Muscle of leg (tissue), 11 donors: ENCODE data around the gene ZNF286A. TPM values are rescaled to one million over a fixed set of nuclear protein-coding genes. Genes with fewer than 3 reads are reported as not detected.
"Not testable (repeated sequence)": the region's sequence is repeated elsewhere in the genome, so short reads cannot be mapped to it uniquely, and the experiment has no call there.

ENCODE experiments used
- DNase-seq: peaks from one replicate; pipeline ENCODE4 v3.0.0; 2013
- H3K27ac ChIP-seq: one replicate; pipeline ENCODE4 v1.5.1; 2013; ENCODE audit warnings: mild to moderate bottlenecking, low read length, control low read depth
- H3K27me3 ChIP-seq: one replicate; pipeline ENCODE4 v1.6.1; 2013; ENCODE audit warnings: low read length; ENCODE audit not compliant: control insufficient read depth, insufficient read depth
- H3K36me3 ChIP-seq: one replicate; pipeline ENCODE4 v1.6.1; 2013; ENCODE audit warnings: low read length; ENCODE audit not compliant: control insufficient read depth, insufficient read depth
- H3K4me1 ChIP-seq: one replicate; pipeline ENCODE4 v1.6.1; 2013; ENCODE audit warnings: low read length; ENCODE audit not compliant: control insufficient read depth, insufficient read depth
- H3K4me3 ChIP-seq: one replicate; pipeline ENCODE4 v1.5.1; 2013; ENCODE audit warnings: low read length, control low read depth
- H3K9me3 ChIP-seq: replicated peaks from 2 replicates; pipeline ENCODE4 v1.6.1; 2013; ENCODE audit warnings: low read depth, low read length; ENCODE audit not compliant: control insufficient read depth
- WGBS: methylation state at CpG from one replicate; pipeline ENCODE4 v1.1.5; 2013; ENCODE audit warnings: missing lambda C conversion rate; ENCODE audit not compliant: insufficient coverage; 5-methylcytosine and 5-hydroxymethylcytosine counted together
- polyA plus RNA-seq, 8 donors: library from polyadenylated mRNA; unstranded; fragments of 120-200 nt; gene quantifications; one replicate each; pipeline versions ENCODE4 v1.2.1 to v1.2.3, GENCODE V29; 2013; ENCODE audit warnings: inconsistent platforms in 1 of 8, low replicate concordance in 1 of 8; ENCODE audit not compliant: insufficient read length in 8 of 8, insufficient read depth in 1 of 8
- total RNA-seq: library from RNA; stranded (reverse); fragments of 120-200 nt; gene quantifications from one replicate; pipeline ENCODE4 v1.2.4, GENCODE V29; 2013

Gene ZNF286A
- total and polyA plus RNA-seq, 9 donors: 19.9 to 32.2 (median 25.9) TPM

GRCh38 chr17:15658296-15658695, 41.3 kb upstream of the ZNF286A start:
- no peak overlapping the region for H3K27ac ChIP-seq
- 75% methylated on average over 1 of the region's 3 CpGs for WGBS

DNA sequence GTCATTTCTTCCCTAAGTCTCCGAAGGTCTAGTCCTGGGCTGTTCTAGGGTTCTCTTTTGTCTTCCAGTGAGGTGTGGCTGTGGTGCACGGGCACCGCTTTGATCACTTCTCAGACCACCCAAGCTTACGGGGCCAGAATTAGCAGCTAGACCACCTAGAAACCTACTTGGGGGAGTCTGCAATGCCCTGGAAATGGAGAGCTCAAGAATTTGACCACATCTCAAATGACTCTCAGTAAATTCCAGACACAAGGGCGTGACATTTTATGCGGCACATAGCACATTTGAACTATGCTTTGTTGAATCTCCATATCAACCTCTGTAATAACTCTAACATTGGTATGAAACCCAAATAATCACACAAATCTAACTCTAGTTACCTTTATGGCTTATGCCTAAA, 40.3 kb upstream of the ZNF286A start:
- H3K27me3 ChIP-seq: no peaks in the 10 kb centered on the region
- H3K27ac ChIP-seq: peak overlapping the region; percentile 35
- 88% methylated on average over 3 of the region's 6 CpGs for WGBS
- H3K9me3 ChIP-seq: no peaks in the 10 kb centered on the region
- H3K36me3 ChIP-seq: peaks cover 7% of the 10 kb centered on the region
- DNase-seq: no peak
- no peak overlapping the region for H3K4me3 ChIP-seq
- peaks cover 26% of the 10 kb centered on the region for H3K4me1 ChIP-seq

More at GRCh38 chr17:15658296-15658695, 41.3 kb upstream of the ZNF286A start:
- H3K4me1 ChIP-seq: peaks cover 31% of the 10 kb centered on the region
- no peaks in the 10 kb centered on the region for H3K27me3 ChIP-seq
- no peak overlapping the region for H3K4me3 ChIP-seq
- H3K36me3 ChIP-seq: peaks cover 5% of the 10 kb centered on the region
- no peak for DNase-seq
- no peaks in the 10 kb centered on the region for H3K9me3 ChIP-seq

DNA sequence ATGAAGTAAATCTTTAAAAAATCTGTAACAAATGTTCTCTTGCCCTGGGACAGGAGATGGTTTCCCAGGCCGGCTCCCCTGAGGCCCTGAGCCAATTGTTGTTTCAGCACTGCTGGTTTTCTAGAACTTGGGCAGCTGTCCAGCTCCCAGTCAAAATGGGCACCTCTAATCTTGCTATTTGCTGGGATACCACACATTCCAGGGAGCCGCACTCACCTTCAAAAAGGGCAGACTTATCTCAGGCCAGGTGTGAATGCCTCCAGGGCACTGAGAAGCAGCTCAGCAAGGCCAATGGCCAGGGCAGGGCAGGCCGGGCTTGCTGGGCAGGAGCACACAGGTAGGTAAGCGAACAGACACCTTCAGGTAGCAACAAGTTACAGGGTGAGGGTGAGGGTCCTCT, 39.9 kb upstream of the ZNF286A start:
- Histone ChIP-seq H3K9me3 (no peaks in the 10 kb centered on the region), H3K4me1 (peaks cover 26% of the 10 kb centered on the region), H3K27ac (peak overlapping the region; percentile 35), H3K4me3 (no peak overlapping the region), H3K27me3 (no peaks in the 10 kb centered on the region), H3K36me3 (peaks cover 7% of the 10 kb centered on the region)
- WGBS: 76% methylated on average over 2 of the region's 4 CpGs
- no peak for DNase-seq

GRCh38 chr17:15660077-15660476, 39.5 kb upstream of the ZNF286A start:
- Histone ChIP-seq H3K4me1 (peaks cover 23% of the 10 kb centered on the region), H3K36me3 (peaks cover 7% of the 10 kb centered on the region), H3K27me3 (no peaks in the 10 kb centered on the region), H3K4me3 (no peak overlapping the region), H3K9me3 (no peaks in the 10 kb centered on the region), H3K27ac (peak overlapping the region; percentile 35)
- DNase-seq: no peak
- 50% methylated on average over 3 of the region's 3 CpGs for WGBS

DNA sequence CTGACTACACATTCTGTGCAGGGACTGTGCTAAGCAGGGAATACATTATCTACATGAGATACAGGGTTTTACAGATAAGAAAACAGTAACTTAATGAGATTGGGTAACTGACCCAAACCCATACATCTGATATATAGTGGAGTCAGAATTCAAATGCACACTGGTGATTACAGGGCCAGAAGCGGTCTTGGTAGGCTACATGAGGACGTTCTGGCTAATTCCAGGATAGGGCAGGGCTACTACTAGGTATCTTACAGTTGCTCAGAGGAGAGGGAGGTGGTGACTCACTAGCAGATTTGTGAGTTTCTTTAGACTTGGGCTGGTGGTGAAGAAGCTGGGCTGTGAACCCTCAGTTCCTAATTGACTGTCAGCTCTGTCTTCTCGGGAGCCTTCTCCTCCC, 36.9 kb upstream of the ZNF286A start:
- no peaks in the 10 kb centered on the region for H3K27me3 ChIP-seq
- no peak for DNase-seq
- H3K9me3 ChIP-seq: no peaks in the 10 kb centered on the region
- H3K4me1 ChIP-seq: peaks cover 20% of the 10 kb centered on the region
- H3K27ac ChIP-seq: no peak overlapping the region
- H3K36me3 ChIP-seq: peaks cover 5% of the 10 kb centered on the region
- H3K4me3 ChIP-seq: no peak overlapping the region
- 75% methylated on average over 2 of the region's 3 CpGs for WGBS

DNA sequence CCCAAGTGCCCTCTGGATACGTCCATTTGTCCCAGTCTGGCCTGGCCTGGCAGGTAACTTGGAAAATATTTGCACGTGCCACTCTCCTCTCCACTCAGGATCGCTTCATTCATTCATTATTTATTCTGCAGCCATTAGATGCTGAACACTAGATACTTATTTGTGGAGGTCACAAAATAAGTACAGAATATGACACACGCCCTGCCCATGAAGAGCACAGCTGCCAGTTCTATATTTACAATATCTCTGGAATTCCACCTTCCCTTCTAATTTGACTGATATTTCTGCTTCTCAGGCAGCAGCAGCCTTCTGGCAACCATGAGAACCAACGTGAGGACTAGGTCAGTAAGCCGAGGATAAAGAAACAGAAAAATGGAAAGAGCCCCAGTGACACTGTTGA, 36.4 kb upstream of the ZNF286A start:
- H3K9me3 ChIP-seq: no peaks in the 10 kb centered on the region
- no peak overlapping the region for H3K27ac ChIP-seq
- no peak overlapping the region for H3K4me3 ChIP-seq
- WGBS: 92% methylated on average over 4 of the region's 6 CpGs
- H3K4me1 ChIP-seq: peaks cover 20% of the 10 kb centered on the region
- no peaks in the 10 kb centered on the region for H3K27me3 ChIP-seq
- no peak for DNase-seq
- H3K36me3 ChIP-seq: peaks cover 3% of the 10 kb centered on the region

DNA sequence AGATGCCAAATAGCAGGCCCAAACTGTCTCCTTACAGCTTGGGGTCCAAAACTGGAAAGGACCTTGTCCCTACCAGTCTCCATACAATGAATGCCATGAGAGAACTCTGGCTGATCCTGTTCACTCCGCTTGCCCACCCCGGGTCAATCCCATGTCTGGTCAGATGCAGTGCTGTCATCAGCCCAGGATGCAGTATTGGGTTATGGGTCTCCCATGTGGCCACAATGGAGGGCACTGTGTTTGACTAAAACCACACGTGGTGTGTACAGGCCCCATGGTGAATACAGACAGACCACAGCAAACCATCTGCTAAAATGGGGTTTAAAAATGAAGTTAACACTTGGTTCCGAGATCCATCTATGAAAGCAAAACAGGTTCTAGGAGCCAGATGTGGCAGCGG, 35.9 kb upstream of the ZNF286A start:
- no peak overlapping the region for H3K4me3 ChIP-seq
- 100% methylated on average over 3 of the region's 5 CpGs for WGBS
- H3K36me3 ChIP-seq: peaks cover 2% of the 10 kb centered on the region
- no peaks in the 10 kb centered on the region for H3K27me3 ChIP-seq
- H3K4me1 ChIP-seq: peaks cover 19% of the 10 kb centered on the region
- DNase-seq: no peak
- no peaks in the 10 kb centered on the region for H3K9me3 ChIP-seq
- H3K27ac ChIP-seq: no peak overlapping the region

DNA sequence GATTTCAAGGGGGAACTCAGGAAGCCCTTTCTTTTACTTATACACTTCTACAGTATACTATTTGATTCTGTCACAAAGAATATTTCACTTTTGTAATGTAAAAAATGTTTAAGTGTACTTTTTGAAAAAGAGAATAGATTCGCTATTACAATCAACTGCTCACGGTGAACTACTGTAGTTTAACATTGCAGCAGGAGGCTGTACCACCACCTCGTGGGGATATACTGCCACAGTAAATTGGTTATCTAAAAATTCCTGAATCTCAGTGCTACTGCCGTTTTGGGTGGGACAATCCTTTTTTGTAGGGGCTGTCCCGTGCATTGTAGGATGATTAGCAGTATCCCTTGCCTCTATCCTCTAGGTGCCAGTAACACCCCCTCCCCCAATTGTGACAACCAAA, 30.0 kb upstream of the ZNF286A start:
- not testable (repeated sequence) for H3K4me3 ChIP-seq, H3K9me3 ChIP-seq, H3K27ac ChIP-seq, H3K27me3 ChIP-seq, H3K36me3 ChIP-seq, H3K4me1 ChIP-seq, DNase-seq
- WGBS: no CpG with 5 or more reads among the region's 5 CpGs

DNA sequence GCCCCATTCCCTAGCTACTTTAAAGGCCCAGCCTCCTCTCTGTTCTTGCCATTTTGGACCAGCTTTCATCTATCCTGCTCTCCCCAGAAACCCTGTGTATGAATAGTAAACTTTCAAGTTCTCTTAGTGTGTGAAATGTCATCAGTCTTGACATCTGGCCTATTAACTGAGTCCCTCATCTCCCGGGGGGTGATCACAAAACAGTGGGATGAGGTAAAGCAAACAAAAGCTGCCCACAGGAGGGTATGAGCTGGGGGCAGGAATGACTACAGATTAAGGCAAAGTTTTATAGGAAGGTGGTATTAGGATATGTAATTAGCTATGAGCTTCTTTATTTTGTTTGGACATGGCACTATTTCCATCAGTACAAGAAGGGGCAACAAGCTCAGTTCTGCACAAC, 24.9 kb upstream of the ZNF286A start:
- H3K4me1 ChIP-seq, H3K36me3 ChIP-seq, H3K27ac ChIP-seq, H3K9me3 ChIP-seq, H3K4me3 ChIP-seq, DNase-seq, H3K27me3 ChIP-seq: not testable (repeated sequence)
- WGBS: no CpG with 5 or more reads among the region's 1 CpG

DNA sequence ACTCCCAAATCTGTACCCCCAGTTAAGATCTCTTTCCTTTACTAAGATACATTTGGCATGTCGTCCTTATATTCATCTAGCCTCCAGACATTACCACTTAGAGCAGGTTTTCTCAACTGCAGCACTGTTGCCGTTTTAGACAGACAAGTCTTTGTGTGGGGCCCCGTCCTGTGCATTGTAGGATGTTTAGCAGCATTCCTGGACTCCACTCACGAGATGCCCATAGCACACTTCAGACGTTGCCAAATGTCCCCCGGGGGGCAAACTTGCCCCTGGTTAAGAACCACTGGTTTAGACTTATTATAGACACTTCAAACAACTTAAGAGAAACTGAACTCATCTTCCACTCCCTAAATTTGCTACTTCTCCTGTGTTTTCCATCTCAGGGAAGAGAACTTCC, 23.6 kb upstream of the ZNF286A start:
- not testable (repeated sequence) for H3K36me3 ChIP-seq, H3K27me3 ChIP-seq, H3K4me1 ChIP-seq, H3K27ac ChIP-seq, H3K9me3 ChIP-seq, DNase-seq, H3K4me3 ChIP-seq
- WGBS: 92% methylated on average over 3 of the region's 6 CpGs

GRCh38 chr17:15683135-15683534, 16.4 kb upstream of the ZNF286A start:
- H3K27ac ChIP-seq, DNase-seq, H3K36me3 ChIP-seq, H3K4me3 ChIP-seq, H3K4me1 ChIP-seq, H3K9me3 ChIP-seq, H3K27me3 ChIP-seq: not testable (repeated sequence)
- WGBS: 100% methylated on average over 2 of the region's 3 CpGs
